Vagina (tissue), 2 donors: ENCODE data around the gene CRMP1.

Experiments used
- CTCF ChIP-seq, 3 experiments: fragments of 450-650 bp in 2 of 3; fragments of 200-600 bp in 1 of 3; sonication (generic) in 1 of 3; IDR thresholded peaks; one replicate each; pipeline ENCODE4 v1.5.1; 2017 to 2019; ENCODE audit warnings: antibody characterized with exemption in 3 of 3, mild to moderate bottlenecking in 2 of 3, moderate library complexity in 2 of 3
- POLR2A ChIP-seq, 2 donors: fragments of 450-650 bp; IDR thresholded peaks; one replicate each; pipeline ENCODE4 v1.6.1; 2017; ENCODE audit warnings: antibody characterized with exemption in 2 of 2, mild to moderate bottlenecking in 2 of 2, moderate library complexity in 2 of 2
- POLR2AphosphoS5 ChIP-seq, 2 donors: sonication (generic); formaldehyde crosslinking; IDR thresholded peaks; one replicate each; pipeline ENCODE4 v1.9.0; 2017; ENCODE audit warnings: antibody characterized with exemption in 2 of 2, mild to moderate bottlenecking in 2 of 2, low read depth in 1 of 2; ENCODE audit not compliant: insufficient read depth in 1 of 2

- TF ChIP-seq CTCF (IDR thresholded peaks at IDR 0.05) (peak; percentile 36 to 76 (median 71)), POLR2AphosphoS5 (IDR thresholded peaks at IDR 0.05; ENCODE audit: insufficient read depth in 1 of 2, low read depth in 1 of 2) (no peak), POLR2A (IDR thresholded peaks at IDR 0.05) (no peak)
These were observed 80.2 kb downstream of the CRMP1 start for GRCh38 chr4:5812506-5813229.
